GM08714 (cell line): ENCODE measurements around the gene EEF1E1.

Source experiments
- H3K4me3 ChIP-seq: fragments of 200-500 bp; sonication (Bioruptor generic); 2 replicates; pipeline ENCODE4 v1.5.1; 2014; ENCODE audit warnings: mild to moderate bottlenecking, low read length, inconsistent platforms
- ZNF274 ChIP-seq: IDR thresholded peaks from 2 replicates; pipeline ENCODE4 v1.6.1; 2012; ENCODE audit warnings: mild to moderate bottlenecking, low read depth, low read length

The EEF1E1 gene

GRCh38 chr6:8080362-8081151 is 21.8 kb downstream of the EEF1E1 start:
- TF ChIP-seq ZNF274: no peak
- no peak overlapping the region for H3K4me3 ChIP-seq

GRCh38 chr6:8079126-8079525 is 23.2 kb downstream of the EEF1E1 start:
- TF ChIP-seq ZNF274: no peak
- no peak overlapping the region for H3K4me3 ChIP-seq

GRCh38 chr6:8077991-8078390 is 24.4 kb downstream of the EEF1E1 start:
- no peak overlapping the region for H3K4me3 ChIP-seq
- TF ChIP-seq ZNF274: no peak

GRCh38 chr6:8075704-8076103 is 26.6 kb downstream of the EEF1E1 start:
- no peak for TF ChIP-seq ZNF274

GRCh38 chr6:8075185-8075584 is 27.2 kb downstream of the EEF1E1 start:
- no peak overlapping the region for H3K4me3 ChIP-seq
- TF ChIP-seq ZNF274: no peak

More at GRCh38 chr6:8075704-8076103, 26.6 kb downstream of the EEF1E1 start:
- no peak overlapping the region for H3K4me3 ChIP-seq

- no peak for TF ChIP-seq ZNF274
Measured at GRCh38 chr6:8074213-8074612, 28.1 kb downstream of the EEF1E1 start.

GRCh38 chr6:8073758-8074157 is 28.6 kb downstream of the EEF1E1 start:
- no peak for TF ChIP-seq ZNF274
- no peak overlapping the region for H3K4me3 ChIP-seq

More at GRCh38 chr6:8074213-8074612, 28.1 kb downstream of the EEF1E1 start:
- no peak overlapping the region for H3K4me3 ChIP-seq

- TF ChIP-seq ZNF274: no peak
- H3K4me3 ChIP-seq: no peak overlapping the region
Measured at GRCh38 chr6:8070718-8071117, 31.6 kb downstream of the EEF1E1 start.

- H3K4me3 ChIP-seq: no peak overlapping the region
- TF ChIP-seq ZNF274: no peak
Measured at GRCh38 chr6:8069631-8070284, 32.6 kb downstream of the EEF1E1 start.

- no peak for TF ChIP-seq ZNF274
Measured at GRCh38 chr6:8069151-8069550, 33.2 kb downstream of the EEF1E1 start.

GRCh38 chr6:8066108-8066507 is 36.2 kb downstream of the EEF1E1 start:
- no peak for TF ChIP-seq ZNF274
- no peak overlapping the region for H3K4me3 ChIP-seq

More at GRCh38 chr6:8069151-8069550, 33.2 kb downstream of the EEF1E1 start:
- no peak overlapping the region for H3K4me3 ChIP-seq

GRCh38 chr6:8065519-8065911 is 36.8 kb downstream of the EEF1E1 start:
- no peak overlapping the region for H3K4me3 ChIP-seq
- TF ChIP-seq ZNF274: no peak

- TF ChIP-seq ZNF274: no peak
Measured at GRCh38 chr6:8064638-8065518, 37.5 kb downstream of the EEF1E1 start.

More at GRCh38 chr6:8064638-8065518, 37.5 kb downstream of the EEF1E1 start:
- H3K4me3 ChIP-seq: peak overlapping the region; percentile 3; the same call in 1 of the 2 replicates
